Osteocyte (in vitro differentiated cells): Measurements from ENCODE around the gene PDS5A. TPM values are rescaled to one million over a fixed set of nuclear protein-coding genes. Genes with fewer than 3 reads are reported as not detected.

ENCODE experiments used
- DNase-seq: peaks from one replicate; pipeline ENCODE4 v3.0.0; 2021; ENCODE audit warnings: mixed read lengths; ENCODE audit not compliant: unreplicated experiment; ENCODE audit errors: extremely low spot score
- H3K27ac Mint-ChIP-seq: one replicate; pipeline ENCODE4 v1.8.0; 2021; ENCODE audit warnings: mild to moderate bottlenecking, mixed read lengths; ENCODE audit not compliant: unreplicated experiment
- H3K27me3 Mint-ChIP-seq: one replicate; pipeline ENCODE4 v1.8.0; 2021; ENCODE audit warnings: mixed read lengths; ENCODE audit not compliant: unreplicated experiment
- H3K36me3 Mint-ChIP-seq: one replicate; pipeline ENCODE4 v1.8.0; 2021; ENCODE audit warnings: mixed read lengths; ENCODE audit not compliant: unreplicated experiment
- H3K4me1 Mint-ChIP-seq: one replicate; pipeline ENCODE4 v1.8.0; 2021; ENCODE audit warnings: mixed read lengths; ENCODE audit not compliant: unreplicated experiment
- H3K4me3 Mint-ChIP-seq: one replicate; pipeline ENCODE4 v1.8.0; 2021; ENCODE audit warnings: mild to moderate bottlenecking, moderate library complexity, mixed read lengths; ENCODE audit not compliant: unreplicated experiment
- H3K9me3 Mint-ChIP-seq: one replicate; pipeline ENCODE4 v1.8.0; 2021; ENCODE audit warnings: mixed read lengths; ENCODE audit not compliant: unreplicated experiment
- CTCF ChIP-seq: fragments of 200-600 bp; sonication (generic); IDR thresholded peaks from 2 replicates; pipeline ENCODE4 v1.5.0; 2021; ENCODE audit warnings: antibody characterized with exemption, mild to moderate bottlenecking, moderate library complexity
- total RNA-seq: library from RNA; stranded (reverse); gene quantifications from 2 replicates; pipeline ENCODE4 v1.2.1, GENCODE V29; 2021

Gene PDS5A
- total RNA-seq, 1 donor from 2014 or later = 72.8 TPM

DNA sequence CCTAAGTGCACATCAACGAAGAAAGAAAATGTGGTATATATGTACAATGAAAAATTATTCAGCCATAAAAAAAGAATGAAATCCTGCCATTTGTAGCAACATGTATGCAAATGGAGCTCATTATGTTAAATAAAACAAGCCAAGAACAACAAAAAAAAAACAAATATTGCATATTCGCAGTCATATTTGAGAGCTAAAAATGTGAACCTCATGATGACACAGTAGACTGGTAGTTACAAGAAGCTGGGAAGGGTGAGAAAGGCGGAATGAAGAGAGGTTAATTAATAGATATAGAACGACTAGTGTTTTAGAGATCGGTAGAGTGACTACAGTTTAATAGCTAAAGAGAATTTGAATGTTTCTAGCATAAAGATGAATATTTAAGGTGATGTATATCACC, 89.2 kb downstream of the PDS5A start:
- Mint-ChIP-seq H3K27ac (no peak overlapping the region), H3K27me3 (no peaks in the 10 kb centered on the region), H3K36me3 (peaks cover 57% of the 10 kb centered on the region), H3K9me3 (no peaks in the 10 kb centered on the region), H3K4me1 (no peaks in the 10 kb centered on the region), H3K4me3 (no peak overlapping the region)
- DNase-seq = no peak
- no peak for TF ChIP-seq CTCF

GRCh38 chr4:39883646-39884045, 94.1 kb downstream of the PDS5A start:
- Mint-ChIP-seq H3K4me1 (no peaks in the 10 kb centered on the region), H3K4me3 (no peak overlapping the region), H3K27ac (no peak overlapping the region), H3K27me3 (no peaks in the 10 kb centered on the region), H3K36me3 (peaks cover 56% of the 10 kb centered on the region), H3K9me3 (no peaks in the 10 kb centered on the region)
- no peak for DNase-seq
- no peak for TF ChIP-seq CTCF

- H3K4me1 Mint-ChIP-seq = no peaks in the 10 kb centered on the region
- H3K27ac Mint-ChIP-seq = no peak overlapping the region
- DNase-seq = no peak
- H3K27me3 Mint-ChIP-seq = no peaks in the 10 kb centered on the region
- H3K36me3 Mint-ChIP-seq = peaks cover 48% of the 10 kb centered on the region
- no peak overlapping the region for H3K4me3 Mint-ChIP-seq
- no peaks in the 10 kb centered on the region for H3K9me3 Mint-ChIP-seq
- no peak for TF ChIP-seq CTCF
These were observed 95.9 kb downstream of the PDS5A start for GRCh38 chr4:39881789-39882188.

GRCh38 chr4:39877971-39878370, 99.7 kb downstream of the PDS5A start:
- no peak for TF ChIP-seq CTCF
- Mint-ChIP-seq H3K36me3 (peaks cover 46% of the 10 kb centered on the region), H3K27ac (no peak overlapping the region), H3K9me3 (no peaks in the 10 kb centered on the region), H3K27me3 (no peaks in the 10 kb centered on the region), H3K4me1 (peaks cover 5% of the 10 kb centered on the region), H3K4me3 (no peak overlapping the region)
- DNase-seq = no peak

DNA sequence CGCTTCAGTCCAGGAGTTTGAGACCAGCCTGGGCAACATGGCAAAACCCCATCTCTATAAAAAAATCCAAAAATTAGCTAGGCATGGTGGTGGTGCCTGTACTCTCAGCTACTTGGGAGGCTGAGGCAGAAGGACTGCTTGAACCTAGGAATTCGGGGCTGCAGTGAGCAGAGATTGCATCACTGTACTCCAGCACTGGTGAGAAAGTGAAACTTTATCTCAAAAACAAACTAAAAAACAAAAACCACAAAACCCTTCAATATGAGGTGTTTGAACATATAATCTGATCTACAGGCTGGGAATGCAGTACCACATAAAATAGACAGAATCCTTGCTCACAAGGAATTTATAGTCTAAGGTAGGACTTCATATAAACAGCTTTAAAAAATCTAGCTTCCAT, 103.9 kb downstream of the PDS5A start:
- Mint-ChIP-seq H3K36me3 (peaks cover 36% of the 10 kb centered on the region), H3K27me3 (no peaks in the 10 kb centered on the region), H3K4me3 (no peak overlapping the region), H3K27ac (no peak overlapping the region), H3K9me3 (no peaks in the 10 kb centered on the region), H3K4me1 (peaks cover 5% of the 10 kb centered on the region)
- no peak for DNase-seq
- TF ChIP-seq CTCF = no peak
